ENCODE results near the gene FBXW12.

Gene FBXW12

GRCh38 chr3:48408823-48409281 is 36.8 kb downstream of the FBXW12 start:
- DNase-seq (ENCODE audit: low spot score): no peak

- DNase-seq (ENCODE audit: low spot score): no peak
These were observed 37.5 kb downstream of the FBXW12 start for GRCh38 chr3:48409291-48410201.

DNA sequence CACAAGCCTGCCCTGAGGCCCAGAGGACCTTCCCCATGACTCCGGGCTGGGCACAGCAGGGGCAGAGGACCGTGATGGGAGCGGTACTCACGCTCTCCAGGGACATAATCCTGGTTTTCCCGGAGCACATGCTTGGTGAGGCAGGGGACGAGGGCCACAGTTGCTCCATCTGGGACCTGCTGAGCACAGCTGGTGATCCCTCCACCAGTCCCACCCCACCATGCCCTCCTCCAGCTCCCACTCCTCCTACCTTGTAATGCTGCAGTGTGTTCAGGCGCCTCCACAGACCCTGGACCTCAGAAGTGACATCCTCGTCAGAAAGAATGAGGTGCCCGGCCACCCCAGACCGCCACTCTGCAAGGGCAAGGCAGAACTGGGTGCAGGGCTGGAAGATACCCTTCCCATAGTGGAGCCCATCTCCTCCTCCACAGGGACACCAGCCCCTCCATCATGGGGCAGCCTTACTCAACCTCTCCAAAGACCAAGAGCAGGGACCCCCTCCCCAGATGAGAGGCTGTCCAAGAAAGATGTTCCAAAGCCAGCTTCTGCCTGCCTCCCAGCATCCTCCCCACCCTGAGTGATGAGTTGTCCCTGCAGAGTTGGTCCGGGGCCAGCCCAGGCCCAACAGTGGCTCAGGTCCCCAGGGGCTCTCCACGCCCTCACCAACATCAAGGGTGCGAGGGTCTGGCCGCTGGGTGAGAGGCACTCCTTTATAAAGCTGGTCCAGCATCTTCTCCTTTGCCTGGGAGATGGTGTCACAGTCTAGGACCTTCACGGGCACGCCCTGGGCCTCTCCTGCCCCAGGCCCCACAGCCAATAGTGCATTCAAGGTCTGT is 38.4 kb downstream of the FBXW12 start:
- DNase-seq (ENCODE audit: low spot score): no peak

GRCh38 chr3:48411041-48411588 is 39.1 kb downstream of the FBXW12 start:
- DNase-seq (ENCODE audit: low spot score): no peak

DNA sequence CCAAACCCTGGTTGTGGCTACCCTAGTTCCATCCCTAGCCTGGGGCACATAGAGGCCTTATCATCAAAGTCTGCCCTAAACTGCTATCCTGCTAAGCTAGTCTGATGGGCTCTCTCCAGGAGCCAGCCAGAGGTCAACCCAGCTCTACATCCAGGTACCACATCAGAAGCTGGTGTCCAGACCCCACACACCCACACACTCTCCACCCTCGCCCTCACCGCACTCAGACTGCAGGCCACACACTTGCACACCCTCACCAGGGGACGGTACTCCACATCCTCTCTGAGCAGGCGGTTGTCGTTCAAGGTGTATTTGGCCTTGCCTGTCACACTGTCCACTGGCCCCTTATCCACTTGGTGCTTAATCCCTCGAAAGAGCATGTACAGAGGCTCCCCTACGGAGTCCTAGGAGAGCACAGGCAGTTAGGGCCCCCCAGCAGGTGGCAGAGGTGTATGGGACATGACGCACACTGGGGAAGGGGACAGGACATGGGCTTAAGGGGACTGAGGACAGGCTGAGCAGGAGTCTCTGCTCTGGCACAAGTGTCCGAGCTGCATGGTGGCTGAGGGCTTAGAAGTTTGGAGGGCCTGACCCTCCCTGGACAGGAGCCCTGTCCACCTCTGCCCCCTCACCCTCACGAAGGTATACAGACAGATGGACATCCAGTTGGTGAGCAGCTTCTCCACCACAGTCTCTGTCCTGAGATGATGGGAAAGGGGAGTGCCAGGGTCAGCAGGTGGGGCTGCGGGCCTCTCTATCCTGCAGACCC is 39.8 kb downstream of the FBXW12 start:
- no peak for DNase-seq (ENCODE audit: low spot score)

DNA sequence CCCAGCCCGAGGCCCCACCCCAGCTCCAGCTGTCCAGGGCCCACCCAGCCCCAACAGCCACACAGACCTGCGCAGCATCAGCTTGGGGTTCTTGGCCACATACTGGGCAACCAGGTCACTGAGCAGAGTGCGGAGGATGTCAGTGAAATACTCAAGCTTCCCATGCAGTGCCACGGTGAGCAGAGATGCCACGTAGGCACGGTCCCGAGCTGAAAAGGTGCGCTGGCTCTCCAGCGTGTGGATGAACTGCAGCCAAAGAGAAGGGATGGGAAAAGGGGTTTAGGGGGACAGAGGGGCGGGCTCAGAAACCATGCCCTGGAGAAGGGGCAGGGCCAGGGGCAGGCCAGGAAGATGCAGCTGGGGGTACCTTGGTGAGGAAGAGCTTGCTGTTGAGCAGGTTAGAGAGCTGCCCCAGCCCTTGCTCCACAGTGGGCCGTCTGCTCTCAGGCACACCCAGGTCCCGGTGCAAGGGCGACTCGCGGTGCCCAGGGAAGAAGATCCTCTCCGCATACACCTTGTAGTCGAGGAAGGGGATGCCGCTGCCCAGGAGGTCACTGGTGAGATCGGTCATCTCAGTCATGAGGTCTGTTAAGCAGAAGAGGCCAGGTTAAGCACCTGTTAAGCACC is 40.5 kb downstream of the FBXW12 start:
- DNase-seq (ENCODE audit: low spot score): no peak

DNA sequence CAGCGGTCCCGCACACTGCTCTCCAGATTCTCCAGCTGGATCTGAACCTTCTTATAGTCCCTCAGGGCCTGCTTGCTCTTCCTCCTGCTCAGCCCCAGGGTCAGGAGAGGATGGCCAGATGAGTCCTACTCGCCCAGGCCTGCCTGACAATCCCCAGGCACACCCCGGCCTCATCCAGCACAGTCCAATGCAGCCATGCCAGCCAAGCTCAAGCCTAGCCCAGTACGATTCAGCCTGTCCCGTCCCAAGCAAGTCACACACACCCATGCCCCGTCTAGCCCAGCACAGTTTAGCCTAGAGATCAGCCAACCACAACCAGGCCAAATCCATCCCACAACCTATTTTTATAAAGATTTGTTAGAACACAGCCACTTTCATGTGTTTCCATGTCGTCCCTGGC is 41.1 kb downstream of the FBXW12 start:
- DNase-seq (ENCODE audit: low spot score): no peak

DNA sequence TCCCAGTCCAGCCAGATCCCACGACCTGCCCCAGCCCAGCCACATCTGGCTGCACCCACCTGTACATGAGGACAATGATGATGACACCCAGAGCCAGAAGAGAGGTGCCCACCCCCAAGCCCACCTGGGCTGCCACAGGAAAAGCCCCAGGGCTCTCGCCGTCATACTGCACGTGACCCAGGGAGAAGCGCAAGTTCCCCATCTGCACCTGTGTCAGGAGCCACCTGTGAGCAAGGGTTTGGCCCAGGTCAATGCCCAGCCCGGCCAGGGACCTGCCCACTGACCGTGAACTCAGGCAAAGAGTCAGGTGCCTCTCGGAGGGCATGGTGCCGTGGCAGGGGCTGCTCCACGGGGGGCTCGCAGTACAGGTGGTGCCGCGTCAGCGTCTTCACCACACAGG is 41.6 kb downstream of the FBXW12 start:
- no peak for DNase-seq (ENCODE audit: low spot score)

DNA sequence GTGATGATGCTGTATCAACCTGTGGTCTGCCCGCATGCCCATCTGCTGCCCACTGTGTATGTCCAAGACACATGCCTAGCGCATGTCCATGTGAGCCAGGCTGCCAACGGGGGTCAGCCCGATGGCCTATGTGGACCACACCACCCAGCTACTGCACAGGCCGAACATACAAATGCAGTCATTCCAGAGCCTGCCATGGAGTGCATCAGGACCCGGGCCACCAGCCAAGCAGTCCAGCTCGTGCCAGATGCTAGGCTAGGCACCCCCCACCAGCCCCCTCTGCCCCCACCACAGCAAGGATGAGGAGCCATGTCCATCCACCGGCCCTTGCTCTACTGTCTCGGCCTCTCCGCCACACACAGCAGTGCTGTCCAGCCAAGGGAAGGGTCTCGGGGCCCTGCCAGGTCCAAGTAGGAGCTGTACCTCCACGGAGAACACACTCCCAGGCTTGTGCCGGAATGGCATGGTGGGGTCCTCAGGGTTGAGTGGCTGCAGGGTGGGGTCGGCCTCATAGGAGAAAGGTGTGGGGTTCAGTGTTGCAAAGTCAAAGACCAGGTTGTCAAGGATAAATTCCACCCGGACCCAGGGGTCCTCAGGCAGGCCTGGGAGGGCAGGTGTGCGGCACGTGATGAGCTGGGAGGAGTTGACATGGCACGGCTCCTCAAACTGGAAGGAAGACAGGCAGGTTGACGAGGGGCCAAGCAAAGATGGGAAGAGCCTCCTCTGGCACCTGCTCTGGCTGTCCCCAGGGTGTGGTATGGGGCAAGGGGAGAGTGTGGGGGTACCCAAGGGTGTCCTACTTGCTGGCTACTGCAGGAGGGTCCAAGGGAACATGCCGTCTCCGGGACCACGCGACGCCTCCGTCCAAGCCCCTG is 42.6 kb downstream of the FBXW12 start:
- no peak for DNase-seq (ENCODE audit: low spot score)

DNA sequence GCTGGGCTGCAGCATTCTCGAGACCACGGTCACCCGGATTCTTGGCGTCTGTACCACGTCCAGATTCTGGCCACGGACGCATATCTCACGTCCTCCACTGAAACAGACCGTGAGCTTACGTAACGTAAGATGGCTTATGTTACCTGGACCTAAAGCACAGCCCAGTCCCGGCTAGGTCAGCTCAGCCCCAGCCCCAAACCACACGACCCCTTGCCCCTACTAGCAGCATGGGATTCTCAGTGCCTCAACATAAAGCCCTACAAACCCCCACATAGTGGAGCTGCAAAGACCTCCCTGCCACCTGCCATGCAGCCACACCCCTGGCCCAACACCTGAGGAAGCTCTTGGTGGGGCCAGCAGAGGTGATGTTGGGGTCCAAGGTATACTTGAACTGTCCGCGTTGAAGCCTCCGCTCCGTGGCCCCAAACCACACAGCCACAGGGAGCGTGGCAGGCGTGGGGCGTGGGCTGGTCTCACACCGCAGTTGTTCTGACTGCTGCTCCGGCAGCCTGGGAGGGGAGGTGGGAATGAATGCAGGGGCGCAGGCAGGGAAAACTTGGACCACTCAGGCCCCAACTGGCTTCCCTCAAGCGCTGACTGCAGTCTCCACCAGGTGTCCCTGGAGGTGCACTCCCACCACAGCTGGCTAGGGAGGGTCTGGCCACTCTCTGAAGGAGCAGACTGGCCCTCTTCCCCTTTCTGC is 43.4 kb downstream of the FBXW12 start:
- DNase-seq (ENCODE audit: low spot score): no peak

- no peak for DNase-seq (ENCODE audit: low spot score)
These were observed 44.1 kb downstream of the FBXW12 start for GRCh38 chr3:48416091-48416505.

GRCh38 chr3:48416546-48416945 is 44.5 kb downstream of the FBXW12 start:
- DNase-seq (ENCODE audit: low spot score): no peak

- DNase-seq (ENCODE audit: low spot score): no peak
These were observed 45.6 kb downstream of the FBXW12 start for GRCh38 chr3:48417529-48418108.

DNA sequence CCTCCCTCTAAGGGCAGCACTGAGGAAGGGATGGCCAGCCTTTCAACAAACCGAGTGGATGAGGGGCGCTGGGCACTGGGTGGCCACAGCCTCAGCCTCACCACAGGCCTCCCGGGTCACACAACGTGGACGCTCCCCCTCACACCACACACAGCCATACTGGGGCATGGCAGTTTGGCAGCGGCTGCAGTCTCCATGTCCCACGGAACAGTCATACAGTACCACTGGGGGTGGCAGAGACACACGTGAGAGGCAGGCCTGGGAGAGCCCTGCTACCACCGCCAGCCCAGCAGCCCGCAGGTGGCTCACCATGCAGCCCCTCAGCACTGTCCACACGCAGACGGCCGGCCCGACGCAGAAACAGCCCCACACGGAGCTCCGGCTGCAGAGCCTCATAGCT is 46.1 kb downstream of the FBXW12 start:
- DNase-seq (ENCODE audit: low spot score): no peak

- DNase-seq (ENCODE audit: low spot score): no peak
These were observed 46.6 kb downstream of the FBXW12 start for GRCh38 chr3:48418651-48419050.

DNA sequence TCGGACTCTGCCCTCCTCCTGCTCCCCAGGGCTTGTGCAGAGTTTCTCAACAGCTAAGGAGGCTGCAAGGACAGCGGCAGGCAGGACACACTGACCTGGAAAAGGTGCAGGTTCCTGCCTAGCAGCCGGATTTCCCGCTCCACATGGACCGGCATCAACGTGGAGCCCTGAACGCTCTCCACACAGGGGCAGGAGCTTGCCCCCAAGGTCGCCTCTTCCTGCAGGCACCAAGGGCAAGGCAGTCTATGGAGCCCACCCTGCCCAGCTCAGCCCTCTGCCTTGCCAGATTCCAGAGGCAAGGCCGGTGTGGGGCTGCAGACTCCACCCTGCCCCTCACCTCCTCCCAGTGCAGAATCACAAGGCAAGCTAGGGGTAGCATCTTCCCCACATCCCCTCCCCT is 47.1 kb downstream of the FBXW12 start:
- DNase-seq (ENCODE audit: low spot score): no peak

DNA sequence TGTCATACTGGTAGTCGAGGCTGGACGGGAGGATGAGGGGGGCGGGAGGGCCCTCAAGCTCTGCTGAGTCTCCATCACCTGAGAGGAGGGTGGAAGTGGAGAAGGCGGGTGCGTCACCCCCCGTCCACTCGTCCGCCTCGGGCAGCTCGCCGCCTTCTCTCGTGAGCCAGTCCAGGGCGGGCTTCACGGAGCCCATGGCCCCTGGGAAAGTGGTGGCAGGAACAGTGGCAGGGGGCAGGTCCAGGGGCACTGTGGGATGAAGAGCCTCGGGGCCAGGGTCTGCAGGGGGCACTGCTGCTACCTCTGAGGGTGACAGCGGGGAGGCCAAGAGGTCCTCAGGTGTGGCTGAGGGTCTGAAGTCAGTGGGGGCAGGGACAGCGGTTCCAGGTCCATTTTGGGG is 47.6 kb downstream of the FBXW12 start:
- DNase-seq (ENCODE audit: low spot score): no peak

DNA sequence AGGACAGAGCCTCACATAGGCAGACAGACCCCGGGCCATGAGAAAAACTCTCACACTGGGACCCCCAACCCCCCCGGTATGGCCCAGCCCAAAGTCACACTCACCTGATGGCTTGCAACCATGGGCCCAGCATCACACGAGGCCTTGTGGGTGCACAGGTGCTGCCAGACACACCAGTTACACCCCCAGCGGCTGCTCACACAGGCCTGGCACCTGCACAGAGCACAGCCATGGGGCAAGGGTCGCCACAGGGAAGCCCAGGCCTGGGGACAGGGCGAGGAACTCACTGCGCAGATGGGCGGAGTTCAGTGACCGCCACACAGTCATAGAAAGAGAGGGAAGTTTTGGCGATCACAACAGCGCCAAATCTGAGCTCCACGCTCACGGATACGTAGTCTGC is 48.5 kb downstream of the FBXW12 start:
- no peak for DNase-seq (ENCODE audit: low spot score)

GRCh38 chr3:48422272-48422671 is 50.3 kb downstream of the FBXW12 start:
- no peak for DNase-seq (ENCODE audit: low spot score)
